Cardiac septum (tissue), 1 donor: Measurements from ENCODE around the gene PEMT. TPM values are rescaled to one million over a fixed set of nuclear protein-coding genes. Genes with fewer than 3 reads are reported as not detected.

ENCODE experiments used
- DNase-seq: peaks from one replicate; pipeline ENCODE4 v3.0.0-alpha.2; 2020; ENCODE audit warnings: low spot score
- intact Hi-C: fragments of 100-400 bp; cut with DNase I; formaldehyde crosslinking; loops from one replicate; pipeline ENCODE4 v1.14.0; 2022
- total RNA-seq: library from RNA; stranded (reverse); fragmentation: NEBNext Ultra II Directional; extraction: Animal tissue kit (Norgen Biotek cat#: 25700); gene quantifications from one replicate; pipeline ENCODE4 v1.2.1, GENCODE V29; 2021
- donor health status: DM: no; HTN: no; CAD: no.

PEMT gene
- total RNA-seq, 1 donor from 2014 or later, result 16.8 TPM

GRCh38 chr17:17559164-17559563 is 32.3 kb downstream of the PEMT start:
- DNase-seq, result no peak

DNA sequence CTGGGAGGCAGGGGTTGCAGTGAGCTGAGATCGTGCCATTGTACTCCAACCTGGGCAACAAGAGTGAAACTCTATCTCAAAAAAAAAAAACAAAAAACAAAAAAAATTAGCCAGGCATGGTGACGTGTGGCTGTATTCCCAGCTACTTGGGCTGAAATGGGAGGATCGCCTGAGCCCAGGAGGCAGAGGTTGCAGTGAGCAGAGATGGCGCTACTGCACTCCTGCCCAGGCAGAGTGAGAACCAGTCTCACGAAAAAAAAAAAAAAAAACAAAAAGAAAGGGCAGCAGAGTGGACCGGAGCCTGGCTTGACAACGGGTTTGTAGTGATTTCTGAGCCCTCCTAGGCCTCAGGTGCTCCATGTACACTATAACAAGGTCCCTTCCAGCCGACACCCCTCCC is 33.1 kb downstream of the PEMT start:
- intact Hi-C loops, result no loop called here
- no peak for DNase-seq

More at GRCh38 chr17:17559164-17559563, 32.3 kb downstream of the PEMT start:
- intact Hi-C loops, result no loop called here

DNA sequence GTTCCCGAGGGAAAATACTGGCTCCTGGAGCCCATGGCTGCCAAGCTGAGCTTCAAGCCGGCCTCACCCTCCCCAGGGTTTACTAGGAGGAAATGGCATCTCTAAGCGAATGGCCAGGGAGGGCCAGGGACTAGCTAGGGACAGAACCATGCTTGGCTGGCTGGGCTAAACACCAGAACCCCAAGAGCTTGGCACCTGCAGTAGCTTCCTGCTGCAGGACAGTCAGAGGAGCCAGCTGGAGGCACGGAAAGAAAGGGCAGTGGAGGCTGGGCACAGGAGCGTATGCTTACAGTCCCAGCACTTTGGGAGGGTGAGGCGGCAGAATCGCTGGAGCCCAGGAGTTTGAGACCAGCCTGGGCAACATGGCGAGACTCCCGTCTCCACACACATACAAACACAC is 33.7 kb downstream of the PEMT start:
- intact Hi-C loops, result no loop called here

DNA sequence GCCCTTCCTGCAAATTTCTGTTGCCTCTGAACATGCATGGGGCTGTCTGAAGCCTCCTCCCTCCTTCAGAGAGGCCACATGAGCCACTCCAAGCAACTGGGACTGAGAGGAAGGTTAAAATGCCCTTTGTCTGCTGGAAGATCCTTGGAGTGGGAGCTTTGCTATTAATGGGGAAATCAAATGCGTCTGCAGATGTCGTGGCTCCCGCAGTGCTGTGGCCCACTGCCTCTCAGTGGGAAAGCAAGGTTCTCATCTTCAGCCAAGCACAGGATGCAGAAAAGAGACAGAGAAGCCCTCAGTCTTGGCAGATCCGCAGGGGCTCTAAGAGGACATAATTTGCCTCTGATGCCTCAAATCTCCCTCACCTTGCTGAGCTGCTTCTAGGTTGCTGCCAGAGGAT is 34.8 kb downstream of the PEMT start:
- intact Hi-C loops, result no loop called here
- no peak for DNase-seq

More for the DNA sequence above, 33.7 kb downstream of the PEMT start:
- DNase-seq, result no peak

GRCh38 chr17:17555906-17556305 is 35.6 kb downstream of the PEMT start:
- DNase-seq, result no peak
- intact Hi-C loops, result no loop called here

DNA sequence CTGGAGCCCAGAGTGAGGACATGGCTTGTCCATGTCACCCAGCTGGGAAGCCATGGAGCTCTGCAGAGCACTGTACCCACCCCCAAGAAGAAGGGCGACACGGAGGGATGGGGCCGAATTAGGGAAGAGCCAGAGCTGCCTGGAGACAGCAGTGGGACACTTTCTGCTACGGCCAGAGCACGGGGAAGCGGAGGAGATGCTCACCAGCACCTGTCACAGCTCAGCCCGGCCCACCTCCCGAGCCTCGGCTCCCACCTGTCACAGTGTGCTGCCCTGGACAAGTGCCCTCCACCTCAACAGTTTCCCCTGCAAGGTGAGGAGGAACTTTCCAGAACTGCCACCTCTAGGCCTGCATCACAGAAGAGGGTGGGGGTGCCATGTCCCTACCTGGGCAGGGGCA is 36.4 kb downstream of the PEMT start:
- no peak for DNase-seq
- intact Hi-C loops, result no loop called here

GRCh38 chr17:17554266-17554665 is 37.2 kb downstream of the PEMT start:
- intact Hi-C loops, result loop anchor here (5.0 kb wide), 1 partner anchor 57 kb away; the partner anchor contains the start of gene RASD1
- DNase-seq, result no peak

GRCh38 chr17:17553217-17554195 is 38.0 kb downstream of the PEMT start:
- intact Hi-C loops, result loop anchor here (5.0 kb wide), 1 partner anchor 56 kb away; the partner anchor contains the start of gene RASD1

GRCh38 chr17:17552351-17553216 is 38.9 kb downstream of the PEMT start:
- DNase-seq, result no peak
- intact Hi-C loops, result loop anchor here (5.0 kb wide), 1 partner anchor 55 kb away; the partner anchor contains the start of gene RASD1

More at GRCh38 chr17:17553217-17554195, 38.0 kb downstream of the PEMT start:
- no peak for DNase-seq

- DNase-seq, result peak; percentile 87
- intact Hi-C loops, result loop anchor here (1.0 to 5.0 kb wide), 2 partner anchors 16 to 54 kb away; partner anchors contain the start of gene RASD1
These were observed 40.1 kb downstream of the PEMT start for GRCh38 chr17:17551361-17551760.

- intact Hi-C loops, result loop anchor here (5.0 kb wide), 1 partner anchor 53 kb away; the partner anchor contains the start of gene RASD1
These were observed 41.7 kb downstream of the PEMT start for GRCh38 chr17:17549732-17550366.

DNA sequence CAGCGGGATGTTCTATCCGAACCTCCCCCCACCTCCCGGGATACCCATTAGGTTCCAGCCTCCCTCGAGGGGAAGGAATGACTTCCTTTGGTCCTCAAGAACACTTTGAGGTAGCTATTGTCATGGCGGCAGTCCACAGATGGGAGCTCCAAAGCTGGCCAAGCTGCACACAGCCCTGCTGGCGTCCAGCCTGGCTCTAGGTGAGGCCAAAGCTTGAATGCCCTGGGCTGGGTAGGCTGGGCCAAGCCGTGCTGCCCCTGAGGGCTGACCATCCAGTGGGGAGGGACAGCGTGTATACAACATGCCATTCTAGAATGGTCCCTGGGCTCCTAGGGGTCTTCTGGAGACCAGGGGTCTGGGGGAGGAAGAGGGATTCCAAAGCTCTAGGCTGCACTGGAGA is 43.5 kb downstream of the PEMT start:
- no peak for DNase-seq
- intact Hi-C loops, result no loop called here

More at GRCh38 chr17:17549732-17550366, 41.7 kb downstream of the PEMT start:
- DNase-seq, result no peak

DNA sequence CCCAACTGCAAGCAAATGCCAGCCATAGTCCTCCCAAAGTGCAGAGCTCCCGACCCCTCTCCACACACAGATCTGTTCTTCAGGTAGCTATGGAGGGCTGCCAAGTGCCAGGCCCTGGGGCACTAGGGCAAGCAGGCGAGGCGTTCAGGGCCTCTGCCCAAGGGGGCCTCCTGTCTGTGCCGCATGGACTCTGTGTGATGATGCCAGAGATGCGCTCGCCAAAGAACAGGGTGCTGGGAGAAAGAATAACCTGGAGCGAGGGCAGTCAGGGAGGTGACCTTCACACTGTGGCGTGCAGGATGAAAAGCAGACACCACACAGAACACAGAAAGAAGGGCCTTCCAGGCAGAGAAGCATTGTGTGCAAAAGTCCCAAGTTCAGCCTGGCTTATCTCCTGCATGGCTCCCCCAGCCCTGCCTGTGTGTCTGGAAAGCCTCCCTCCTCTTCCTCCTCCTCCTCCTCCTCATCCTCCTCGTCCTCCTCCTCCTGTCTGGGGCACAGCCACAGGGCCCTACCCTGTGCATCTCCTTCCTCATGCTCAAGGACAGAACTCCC is 44.2 kb downstream of the PEMT start:
- no peak for DNase-seq
- intact Hi-C loops, result no loop called here

GRCh38 chr17:17546399-17547185 is 44.9 kb downstream of the PEMT start:
- intact Hi-C loops, result no loop called here
- no peak for DNase-seq

DNA sequence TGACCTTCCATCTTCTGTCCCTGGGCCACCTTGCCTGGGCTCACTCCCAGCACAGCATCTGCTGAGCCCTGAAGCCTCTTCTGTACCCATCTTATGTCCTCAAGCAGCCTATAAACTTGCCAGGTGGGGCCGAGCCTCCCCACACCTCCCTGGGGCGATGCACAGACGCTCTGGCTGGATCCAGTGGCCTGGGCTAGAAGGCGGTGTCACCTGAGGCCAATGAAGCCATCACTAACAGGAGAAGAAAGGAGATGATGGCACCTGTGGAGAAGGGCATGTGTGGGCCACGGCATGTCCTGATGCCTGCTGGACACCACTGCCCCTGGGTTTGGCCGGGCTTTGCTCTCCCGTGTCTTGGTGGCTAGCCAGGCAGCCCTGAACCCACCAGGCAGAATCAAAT is 45.5 kb downstream of the PEMT start:
- DNase-seq, result no peak
- intact Hi-C loops, result no loop called here

- intact Hi-C loops, result no loop called here
- no peak for DNase-seq
These were observed 46.3 kb downstream of the PEMT start for GRCh38 chr17:17545031-17545820.

DNA sequence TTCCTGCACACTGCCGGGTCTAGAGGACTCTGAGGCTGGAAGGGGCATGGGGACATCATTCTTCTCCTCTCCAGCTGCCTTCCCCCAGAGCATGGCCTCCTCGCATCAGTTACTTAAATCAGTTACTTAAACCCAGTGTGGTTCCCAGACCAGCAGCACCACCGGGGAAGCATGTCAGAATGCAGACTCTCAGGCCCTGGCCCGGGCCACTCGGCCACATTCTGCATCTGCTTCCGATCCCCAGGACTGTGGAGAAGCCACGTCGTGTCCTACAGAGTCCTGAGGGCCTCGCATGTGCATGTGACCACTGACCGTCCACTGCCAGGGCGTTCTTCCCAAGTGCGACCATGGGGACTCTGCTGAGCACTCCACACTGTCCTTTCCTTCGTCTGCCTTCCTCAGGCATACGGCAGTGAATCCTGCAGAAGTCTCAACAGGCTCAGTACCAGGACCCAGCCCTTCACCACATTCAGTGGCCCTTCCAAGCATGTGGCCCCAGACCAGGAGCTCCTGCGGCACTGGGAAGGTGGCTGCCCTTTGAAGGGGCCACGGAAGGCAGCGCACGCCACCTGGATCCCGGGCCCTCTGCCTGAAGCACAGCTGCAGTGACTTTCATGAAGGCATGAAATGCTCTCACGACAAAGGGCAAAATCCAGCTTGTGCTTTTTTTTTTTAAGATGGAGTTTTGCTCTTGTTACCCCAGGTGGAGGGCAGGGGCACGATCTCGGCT is 48.4 kb downstream of the PEMT start:
- DNase-seq, result no peak
- intact Hi-C loops, result no loop called here
